Ovary (tissue), 3 donors: ENCODE data around the gene DOK6.

Source experiments
- EP300 ChIP-seq: sonication (generic); formaldehyde crosslinking; IDR thresholded peaks from one replicate; pipeline ENCODE4 v1.6.1; 2017; ENCODE audit warnings: antibody characterized with exemption
- POLR2A ChIP-seq: fragments of 450-650 bp; IDR thresholded peaks from one replicate; pipeline ENCODE4 v1.6.1; 2017; ENCODE audit warnings: antibody characterized with exemption, mild to moderate bottlenecking, moderate library complexity
- TF ChIP-seq, protein P1 (sequence below), 3 donors: fragments of 450-650 bp in 2 of 3; fragments of 200-600 bp in 1 of 3; IDR thresholded peaks; one replicate each; pipeline versions ENCODE4 v1.5.1 to v1.8.0; 2016 to 2022; ENCODE audit warnings: antibody characterized with exemption in 3 of 3, mild to moderate bottlenecking in 1 of 3
- donor health status: DM: no; HTN: no; CAD: no.

DNA sequence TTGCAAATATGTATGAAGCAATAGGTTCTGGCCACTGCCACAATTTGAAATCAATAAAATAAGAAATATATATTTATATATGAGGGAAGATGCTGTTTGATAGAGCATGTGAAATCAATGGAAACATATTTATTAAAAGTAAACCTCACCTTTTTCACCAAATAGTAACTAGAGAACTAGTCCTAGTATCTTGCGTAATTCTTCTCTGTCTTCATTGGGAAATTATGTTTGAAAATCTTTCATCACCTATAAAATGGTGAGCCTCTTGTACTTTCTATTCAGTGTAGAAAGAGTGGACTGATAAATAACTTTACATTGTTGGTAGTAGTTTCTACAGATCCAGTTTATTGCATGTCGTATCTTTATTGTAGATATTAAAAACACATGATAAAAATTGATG is 444.0 kb downstream of the DOK6 start:
- TF ChIP-seq, protein P1, sequence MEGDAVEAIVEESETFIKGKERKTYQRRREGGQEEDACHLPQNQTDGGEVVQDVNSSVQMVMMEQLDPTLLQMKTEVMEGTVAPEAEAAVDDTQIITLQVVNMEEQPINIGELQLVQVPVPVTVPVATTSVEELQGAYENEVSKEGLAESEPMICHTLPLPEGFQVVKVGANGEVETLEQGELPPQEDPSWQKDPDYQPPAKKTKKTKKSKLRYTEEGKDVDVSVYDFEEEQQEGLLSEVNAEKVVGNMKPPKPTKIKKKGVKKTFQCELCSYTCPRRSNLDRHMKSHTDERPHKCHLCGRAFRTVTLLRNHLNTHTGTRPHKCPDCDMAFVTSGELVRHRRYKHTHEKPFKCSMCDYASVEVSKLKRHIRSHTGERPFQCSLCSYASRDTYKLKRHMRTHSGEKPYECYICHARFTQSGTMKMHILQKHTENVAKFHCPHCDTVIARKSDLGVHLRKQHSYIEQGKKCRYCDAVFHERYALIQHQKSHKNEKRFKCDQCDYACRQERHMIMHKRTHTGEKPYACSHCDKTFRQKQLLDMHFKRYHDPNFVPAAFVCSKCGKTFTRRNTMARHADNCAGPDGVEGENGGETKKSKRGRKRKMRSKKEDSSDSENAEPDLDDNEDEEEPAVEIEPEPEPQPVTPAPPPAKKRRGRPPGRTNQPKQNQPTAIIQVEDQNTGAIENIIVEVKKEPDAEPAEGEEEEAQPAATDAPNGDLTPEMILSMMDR (IDR thresholded peaks at IDR 0.05) = no peak
- TF ChIP-seq POLR2A (no peak), EP300 (no peak)
